GM21576 (cell line): ENCODE results near the gene SLCO4A1.

ENCODE experiments used
- ATAC-seq: cut with Tn5 transposase; IDR thresholded peaks from one replicate; pipeline ENCODE4 v1.9.1; 2021; ENCODE audit warnings: mild to moderate bottlenecking, moderate library complexity; ENCODE audit not compliant: unreplicated experiment

SLCO4A1 gene

DNA sequence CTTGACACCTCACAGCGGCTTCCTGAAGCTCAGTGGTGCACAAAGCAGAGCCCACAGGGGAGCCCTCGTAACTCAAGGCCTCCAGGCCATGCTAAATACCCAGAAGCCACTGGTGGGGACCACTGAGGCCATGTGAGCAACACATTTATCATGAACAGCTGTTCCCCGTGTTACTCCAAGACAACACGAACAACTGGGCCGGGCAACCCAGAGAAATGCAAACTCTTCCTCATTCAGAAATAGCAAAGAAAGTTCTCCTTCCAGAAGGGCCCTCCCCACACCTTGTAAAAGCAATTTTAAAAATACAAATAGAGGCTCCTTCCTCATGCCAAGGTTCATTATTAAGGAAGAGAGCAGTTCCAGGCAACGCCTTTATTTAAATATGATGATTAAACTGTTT, 36.3 kb upstream of the SLCO4A1 start:
- no peak for ATAC-seq

GRCh38 chr20:62606551-62607201, 35.6 kb upstream of the SLCO4A1 start:
- ATAC-seq = no peak

DNA sequence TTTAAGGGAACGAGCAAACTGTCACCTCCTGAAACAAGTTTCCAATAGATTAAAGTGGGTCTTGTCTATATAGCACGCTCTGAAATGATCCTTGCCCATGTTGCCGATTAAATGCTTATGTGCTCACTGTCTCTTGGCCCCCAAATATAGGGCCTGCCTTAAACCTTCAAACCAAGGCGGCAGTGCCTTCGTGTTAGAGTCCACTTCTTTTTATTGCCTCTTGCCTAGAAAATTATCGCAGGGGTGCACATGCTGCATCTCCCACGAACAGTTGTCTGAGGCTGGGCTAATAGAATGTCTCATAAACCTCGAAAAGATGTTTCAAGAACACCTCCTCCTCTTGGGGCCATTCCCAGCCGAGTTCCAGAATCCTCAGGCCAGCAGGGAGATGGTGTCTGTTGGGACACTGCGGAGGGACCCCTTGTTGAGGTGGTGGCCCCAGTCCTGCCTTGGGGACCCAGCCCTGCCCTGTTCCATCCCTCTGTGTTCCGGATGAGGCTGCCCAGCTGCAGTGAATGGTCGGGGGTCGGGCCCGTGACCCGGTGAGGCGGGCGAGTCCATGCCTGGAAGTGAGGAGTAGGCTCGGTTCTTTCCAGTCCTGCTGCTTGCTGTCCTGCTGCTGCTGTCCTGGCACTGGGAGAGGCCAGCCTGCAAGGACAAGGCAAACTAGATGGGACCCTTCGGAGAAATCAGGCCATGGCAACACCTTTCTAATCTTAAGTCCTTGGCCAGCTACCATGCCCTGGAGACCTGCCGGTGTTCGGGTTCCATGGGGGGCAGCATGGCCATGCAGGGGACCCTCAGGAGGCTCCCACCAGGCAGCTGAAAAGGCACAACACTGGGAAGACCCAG, 34.7 kb upstream of the SLCO4A1 start:
- no peak for ATAC-seq

DNA sequence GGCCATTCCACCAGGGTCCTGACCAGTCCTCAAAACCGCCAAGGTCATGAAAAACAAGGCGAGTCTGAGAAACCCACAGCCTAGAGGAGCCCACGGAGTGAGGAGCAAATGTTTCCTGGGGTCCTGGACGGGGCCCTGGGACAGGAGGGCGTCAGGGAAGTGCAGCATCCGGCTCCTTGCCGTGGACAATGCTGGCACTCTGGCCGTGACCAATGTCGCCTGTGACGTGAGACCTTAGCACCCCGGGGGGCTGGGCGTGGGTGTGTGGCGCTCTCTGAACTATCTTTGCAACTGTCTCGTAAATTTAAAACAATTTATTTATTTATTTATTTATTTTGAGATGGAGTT, 34.1 kb upstream of the SLCO4A1 start:
- no peak for ATAC-seq

- no peak for ATAC-seq
These were observed 33.0 kb upstream of the SLCO4A1 start for GRCh38 chr20:62609279-62609720.

GRCh38 chr20:62609811-62610757, 32.2 kb upstream of the SLCO4A1 start:
- no peak for ATAC-seq

GRCh38 chr20:62611012-62611411, 31.3 kb upstream of the SLCO4A1 start:
- ATAC-seq = no peak

- ATAC-seq = no peak
These were observed 30.5 kb upstream of the SLCO4A1 start for GRCh38 chr20:62611819-62612218.

- ATAC-seq = no peak
These were observed 28.0 kb upstream of the SLCO4A1 start for GRCh38 chr20:62614085-62614960.

GRCh38 chr20:62614961-62615680, 27.2 kb upstream of the SLCO4A1 start:
- no peak for ATAC-seq

- no peak for ATAC-seq
These were observed 26.5 kb upstream of the SLCO4A1 start for GRCh38 chr20:62615750-62616251.

- ATAC-seq = peak; percentile 57
These were observed 25.3 kb upstream of the SLCO4A1 start for GRCh38 chr20:62616728-62617621.

DNA sequence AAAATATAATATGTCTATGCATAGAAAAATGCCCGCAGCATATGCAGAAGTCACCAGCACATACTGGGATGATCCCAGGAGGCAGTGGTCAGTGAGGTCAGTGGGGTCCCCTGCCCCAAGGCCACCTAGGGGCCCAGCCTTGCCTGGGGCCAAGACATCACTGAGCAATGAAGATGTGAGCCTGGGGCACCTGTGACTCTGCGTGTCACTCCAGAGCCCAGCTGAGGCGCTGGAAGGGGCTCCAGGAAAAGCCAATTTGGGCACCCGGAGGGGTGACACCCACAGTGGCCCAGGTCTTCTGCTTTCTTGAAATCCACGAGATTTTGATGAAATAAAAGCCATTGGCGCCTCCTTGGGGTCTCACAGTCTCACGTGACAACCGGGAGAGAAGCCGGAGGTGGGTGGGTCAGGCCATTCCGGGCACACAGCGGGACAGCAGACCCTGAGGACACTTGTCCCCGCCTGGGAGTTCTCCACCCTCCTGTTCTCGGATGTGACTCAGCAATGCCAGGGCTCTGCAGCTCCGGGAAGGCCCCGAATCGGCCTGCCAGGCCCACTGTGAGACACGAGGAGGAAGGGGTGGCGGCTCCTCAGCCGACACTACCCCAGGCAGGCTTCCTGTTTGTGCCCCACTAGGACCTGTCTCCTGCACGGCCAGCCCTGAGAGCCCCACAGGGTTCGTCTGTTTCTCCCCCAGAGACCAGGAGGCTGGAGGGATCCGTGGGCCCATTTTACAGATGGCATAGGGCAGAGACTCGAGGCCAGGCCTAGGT, 24.4 kb upstream of the SLCO4A1 start:
- ATAC-seq = peak; percentile 32

- peak; percentile 42 for ATAC-seq
These were observed 23.4 kb upstream of the SLCO4A1 start for GRCh38 chr20:62618611-62619529.

- no peak for ATAC-seq
These were observed 21.7 kb upstream of the SLCO4A1 start for GRCh38 chr20:62620625-62621024.

DNA sequence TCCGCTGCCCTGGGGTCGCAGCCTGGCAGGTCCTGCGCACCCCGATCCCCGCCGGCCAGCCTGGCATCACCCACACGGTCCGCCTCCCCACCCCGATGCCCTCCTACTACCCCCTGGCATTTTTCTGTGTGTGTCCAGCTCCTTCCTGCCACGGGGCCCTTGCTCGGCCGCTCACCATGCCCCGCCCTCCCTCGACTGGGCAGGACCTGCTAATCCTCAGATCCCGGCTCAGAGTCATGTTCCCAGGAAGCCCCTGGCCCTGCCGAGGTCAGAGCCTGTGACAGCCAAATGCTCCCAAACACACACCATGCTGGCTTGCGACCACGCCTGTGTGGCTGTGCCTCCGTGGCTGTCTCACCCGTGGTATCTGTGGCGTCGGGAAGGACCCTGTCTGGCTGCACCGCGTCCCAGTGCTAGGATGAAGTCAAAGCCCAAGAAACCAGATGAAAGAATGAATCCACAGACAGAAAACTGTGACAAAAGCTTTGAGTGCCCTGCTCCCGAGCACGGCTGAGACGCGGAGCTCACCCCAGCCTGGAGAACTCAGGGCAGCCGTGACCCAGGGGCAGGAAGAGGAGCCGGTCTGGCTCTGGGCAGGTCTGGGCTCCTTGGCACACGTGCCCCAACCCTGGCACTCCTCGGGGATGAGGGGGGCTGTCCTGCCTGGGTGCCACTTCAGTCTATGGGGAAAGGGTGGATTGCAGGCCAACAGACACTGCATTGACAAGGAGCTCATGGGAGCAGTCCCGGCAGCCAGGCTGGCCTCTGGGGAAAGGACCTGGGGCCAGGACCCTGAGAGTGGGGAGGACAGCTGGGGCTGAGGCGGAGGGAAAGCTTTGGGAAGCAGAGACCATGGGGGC, 20.8 kb upstream of the SLCO4A1 start:
- no peak for ATAC-seq
